NCI-H345 (cell line): ENCODE measurements around the gene RIBC1.
"Not testable (repeated sequence)": the region's sequence is repeated elsewhere in the genome, so short reads cannot be mapped to it uniquely, and the experiment has no call there.

ENCODE experiments used
- DNase-seq: peaks from one replicate; lab custom pipeline; 2025; lab: John Stamatoyannopoulos, UW

The RIBC1 gene

GRCh38 chrX:53435997-53436396 lies 13.3 kb downstream of the RIBC1 start:
- peak; percentile 65 for DNase-seq

GRCh38 chrX:53437206-53437605 lies 14.5 kb downstream of the RIBC1 start:
- no peak for DNase-seq

GRCh38 chrX:53438174-53438831 lies 15.6 kb downstream of the RIBC1 start:
- DNase-seq = peak; percentile 35

- no peak for DNase-seq
Observed at GRCh38 chrX:53438832-53439230, 16.2 kb downstream of the RIBC1 start.

GRCh38 chrX:53440101-53440500 lies 17.4 kb downstream of the RIBC1 start:
- peak; percentile 33 for DNase-seq

- peak; percentile 52 for DNase-seq
Observed at GRCh38 chrX:53440621-53441517, 18.2 kb downstream of the RIBC1 start.

- DNase-seq = peak; percentile 86
Observed at GRCh38 chrX:53441531-53442321, 19.1 kb downstream of the RIBC1 start.

- no peak for DNase-seq
Observed at GRCh38 chrX:53442322-53442631, 19.6 kb downstream of the RIBC1 start.

- DNase-seq = peak; percentile 29
Observed at GRCh38 chrX:53445977-53446376, 23.3 kb downstream of the RIBC1 start.

GRCh38 chrX:53447441-53447840 lies 24.8 kb downstream of the RIBC1 start:
- no peak for DNase-seq

- no peak for DNase-seq
Observed at GRCh38 chrX:53449632-53450031, 27.0 kb downstream of the RIBC1 start.

- DNase-seq = no peak
Observed at GRCh38 chrX:53452812-53453211, 30.1 kb downstream of the RIBC1 start.

GRCh38 chrX:53456254-53456653 lies 33.6 kb downstream of the RIBC1 start:
- no peak for DNase-seq

GRCh38 chrX:53458082-53458481 lies 35.4 kb downstream of the RIBC1 start:
- no peak for DNase-seq

GRCh38 chrX:53468659-53469058 lies 46.0 kb downstream of the RIBC1 start:
- DNase-seq = not testable (repeated sequence)

GRCh38 chrX:53471346-53471745 lies 48.7 kb downstream of the RIBC1 start:
- DNase-seq = no peak

- no peak for DNase-seq
Observed at GRCh38 chrX:53474707-53475106, 52.0 kb downstream of the RIBC1 start.

GRCh38 chrX:53476371-53476770 lies 53.7 kb downstream of the RIBC1 start:
- no peak for DNase-seq

GRCh38 chrX:53479301-53479700 lies 56.6 kb downstream of the RIBC1 start:
- DNase-seq = no peak
